Tracheal epithelial cell (primary cell): ENCODE measurements around the gene PDP2. TPM values are rescaled to one million over a fixed set of nuclear protein-coding genes. Genes with fewer than 3 reads are reported as not detected.

Experiments used
- total RNA-seq: library from RNA; depleted of rRNA; stranded (reverse); fragments of >200 nt; gene quantifications from 2 replicates; pipeline ENCODE4 v1.2.1, GENCODE V29; 2014

PDP2 gene, protein sequence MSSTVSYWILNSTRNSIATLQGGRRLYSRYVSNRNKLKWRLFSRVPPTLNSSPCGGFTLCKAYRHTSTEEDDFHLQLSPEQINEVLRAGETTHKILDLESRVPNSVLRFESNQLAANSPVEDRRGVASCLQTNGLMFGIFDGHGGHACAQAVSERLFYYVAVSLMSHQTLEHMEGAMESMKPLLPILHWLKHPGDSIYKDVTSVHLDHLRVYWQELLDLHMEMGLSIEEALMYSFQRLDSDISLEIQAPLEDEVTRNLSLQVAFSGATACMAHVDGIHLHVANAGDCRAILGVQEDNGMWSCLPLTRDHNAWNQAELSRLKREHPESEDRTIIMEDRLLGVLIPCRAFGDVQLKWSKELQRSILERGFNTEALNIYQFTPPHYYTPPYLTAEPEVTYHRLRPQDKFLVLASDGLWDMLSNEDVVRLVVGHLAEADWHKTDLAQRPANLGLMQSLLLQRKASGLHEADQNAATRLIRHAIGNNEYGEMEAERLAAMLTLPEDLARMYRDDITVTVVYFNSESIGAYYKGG
- 9.6 and 15.3 TPM in 2 replicates for total RNA-seq

DNA sequence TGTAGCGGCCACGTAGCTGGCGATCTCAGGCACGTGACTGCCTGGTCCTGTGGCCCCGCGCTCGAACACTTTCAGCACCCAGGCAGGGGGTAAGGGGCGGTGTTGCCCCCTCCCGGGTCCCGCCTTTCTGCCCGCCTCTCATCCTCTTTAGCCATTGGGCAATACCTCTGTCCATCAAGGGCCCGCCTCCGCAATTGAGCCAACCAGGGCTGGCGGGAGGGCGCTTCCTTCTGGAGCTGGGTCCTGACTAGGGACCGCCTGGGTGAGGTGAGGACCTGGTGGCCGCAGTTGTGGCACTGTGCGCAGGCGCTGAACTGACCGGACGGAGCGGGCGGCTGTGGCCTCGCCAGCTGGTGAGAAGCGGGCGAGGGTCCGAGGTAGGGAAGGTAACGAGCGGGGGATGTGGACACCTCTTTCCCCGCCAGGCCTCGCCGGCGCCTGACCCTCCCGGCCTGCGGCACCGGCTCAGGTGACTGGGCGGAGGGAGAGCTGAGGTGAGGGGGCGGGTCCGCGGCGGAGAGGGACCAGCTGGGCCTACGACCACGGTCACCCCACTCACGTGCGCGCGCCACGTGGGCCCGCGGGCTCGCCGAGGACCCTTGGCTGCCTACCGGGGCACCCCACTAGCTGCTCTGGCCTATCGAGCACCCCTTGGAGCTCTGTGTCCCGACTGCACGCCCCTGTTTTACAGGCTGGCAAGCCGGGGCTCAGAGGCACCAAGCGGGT is at the start of gene PDP2:
Gene PDP2 (plus strand): TSS at position 228 of the 726 bp plus-strand sequence. CDS start 3,770 bp downstream, outside the sequence.

DNA sequence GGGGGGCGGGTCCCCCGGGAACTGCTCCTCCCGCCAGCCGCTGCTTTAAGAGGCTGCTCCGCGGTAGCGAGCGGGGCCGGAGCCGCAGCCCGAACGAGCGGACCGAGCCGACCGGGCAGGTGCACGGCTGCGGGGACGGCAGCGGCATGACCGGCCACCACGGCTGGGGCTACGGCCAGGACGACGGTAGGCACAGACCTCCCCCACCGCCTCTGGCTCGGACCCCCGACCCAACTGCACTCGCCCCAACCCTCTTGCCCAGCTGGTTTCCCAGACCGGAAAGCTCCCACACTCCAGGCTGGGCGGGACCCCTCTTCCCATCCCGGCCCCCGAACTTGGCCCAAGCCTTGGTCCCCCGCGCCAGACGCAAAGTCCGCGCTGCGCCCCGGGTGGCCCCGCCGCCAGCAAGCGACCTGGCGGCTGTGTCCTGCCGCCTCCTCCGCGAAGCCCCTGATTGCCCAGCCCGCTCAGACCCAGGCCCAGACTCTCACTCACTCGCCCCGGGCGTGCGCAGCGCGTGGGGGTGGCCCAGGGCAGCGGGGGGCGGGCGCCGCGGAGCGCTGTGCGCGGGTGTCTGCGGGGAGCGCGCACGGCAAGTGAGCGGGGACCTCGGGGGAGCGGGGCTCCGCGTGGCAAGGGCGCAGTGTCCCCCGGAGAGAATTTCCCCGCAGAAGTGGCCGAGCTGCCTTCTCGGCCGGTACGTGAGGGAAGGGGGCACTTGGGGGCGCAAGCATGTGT is 35.8 kb upstream of the PDP2 start, which contains the start of gene CA7:
Gene CA7 (plus strand): TSS at position 73 of the 738 bp plus-strand sequence. CDS start 74 bp downstream, at position 147.

DNA sequence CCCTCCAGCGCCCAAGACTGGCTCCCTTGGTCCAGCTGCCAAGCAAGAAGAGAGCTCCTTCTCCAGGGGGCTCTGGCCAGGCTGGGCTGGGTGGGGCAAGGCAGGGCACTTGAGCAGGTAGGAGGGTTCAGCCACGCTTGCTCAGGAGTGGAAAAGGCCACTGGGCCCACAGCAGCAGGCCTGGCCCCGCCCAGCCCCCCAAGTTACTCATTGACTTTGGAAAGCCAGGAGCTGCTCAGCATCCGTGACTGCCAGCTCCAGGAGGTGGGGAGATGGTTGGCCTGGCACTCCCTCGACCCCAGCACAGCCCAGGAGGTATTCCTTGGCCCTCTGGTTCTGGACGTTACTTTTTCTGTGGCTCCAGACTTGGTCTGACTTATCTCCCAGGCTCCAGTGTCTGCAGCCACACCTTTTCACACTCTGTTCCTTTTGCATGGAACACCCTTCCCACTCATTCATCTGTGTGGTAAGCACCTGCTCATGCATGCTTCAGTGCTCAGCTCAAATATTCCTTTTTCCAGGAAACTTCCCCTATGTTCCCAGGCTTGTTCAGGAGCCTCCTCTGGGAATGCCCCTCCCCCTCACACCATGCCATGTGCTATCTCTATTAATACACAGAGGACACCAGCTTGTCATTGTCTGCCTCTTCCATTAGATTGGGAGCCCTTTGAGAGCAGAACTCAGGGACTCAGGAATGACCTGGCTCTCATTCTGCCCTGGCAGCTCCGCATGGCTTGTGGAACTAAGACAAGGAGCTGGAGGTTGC is 38.7 kb downstream of the PDP2 start, which contains the start of gene CDH16:
Gene CDH16 (minus strand): TSS at position 83 of the 766 bp plus-strand sequence. CDS start 820 bp downstream, outside the sequence.

DNA sequence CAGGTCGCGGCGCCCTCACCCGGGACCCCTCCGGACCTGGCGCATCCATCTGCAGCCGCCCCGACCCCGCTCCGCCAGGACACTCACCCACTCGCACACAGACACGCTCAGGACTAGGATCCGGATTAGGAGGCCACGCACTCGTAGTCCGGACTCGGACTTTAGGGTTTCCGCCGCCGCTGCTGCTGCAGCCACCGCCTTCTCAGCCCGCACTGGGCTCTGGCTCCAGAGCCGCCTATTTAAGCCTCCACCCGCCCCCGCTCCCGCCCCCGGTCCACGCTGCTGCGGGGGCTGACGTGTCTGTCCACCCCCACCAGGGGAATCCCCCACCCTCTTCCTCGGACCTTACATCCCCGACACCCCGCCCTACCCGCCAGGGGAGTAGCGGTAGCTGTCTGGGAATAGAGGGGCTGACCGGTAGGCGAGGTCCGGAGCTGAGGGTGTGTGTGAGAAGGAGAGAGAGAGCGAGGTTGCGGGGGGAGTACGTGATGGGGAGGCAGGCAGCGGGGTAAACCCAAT is 45.1 kb downstream of the PDP2 start, which contains the start of gene RRAD:
Gene RRAD (minus strand): TSS at position 214 of the 519 bp plus-strand sequence. CDS start 356 bp downstream, outside the sequence.

DNA sequence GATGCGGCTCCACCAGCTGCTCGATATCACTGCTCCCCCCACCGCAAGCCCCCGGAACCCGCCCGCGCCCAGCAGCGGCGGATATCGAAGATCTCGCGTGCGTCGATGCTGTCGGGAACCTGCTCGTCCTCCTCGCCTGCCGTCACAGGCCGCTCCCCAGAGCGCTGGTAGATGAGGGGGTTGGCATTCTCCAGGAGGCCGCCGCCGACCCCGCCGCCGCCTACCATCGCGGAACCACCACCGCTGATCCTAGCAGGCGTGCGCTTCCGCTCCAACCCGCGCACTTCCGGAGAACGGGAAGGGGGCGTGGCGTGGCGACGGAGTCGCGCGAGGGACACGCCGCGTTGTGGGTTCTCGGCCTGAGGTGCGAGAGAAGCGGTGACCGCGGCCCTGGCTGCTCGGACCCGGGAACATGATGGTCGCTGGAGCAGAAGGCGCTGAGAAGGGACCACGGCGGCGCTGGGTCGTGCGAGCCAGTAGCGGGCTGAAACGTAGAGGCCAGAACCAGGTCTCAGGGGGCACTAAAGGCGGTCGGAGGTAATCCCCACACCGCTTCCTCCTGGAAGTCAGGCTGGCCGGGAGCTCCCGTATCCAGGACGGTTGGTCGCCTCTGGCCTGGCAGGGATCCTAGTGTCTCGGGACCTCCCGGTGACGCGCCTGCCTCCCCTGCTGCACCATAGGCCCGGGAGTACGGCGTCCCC is 54.0 kb downstream of the PDP2 start, which contains the start of gene CIAO2B:
Gene CIAO2B (minus strand): TSS at position 265 of the 701 bp plus-strand sequence. CDS start 38 bp downstream, at position 227.

DNA sequence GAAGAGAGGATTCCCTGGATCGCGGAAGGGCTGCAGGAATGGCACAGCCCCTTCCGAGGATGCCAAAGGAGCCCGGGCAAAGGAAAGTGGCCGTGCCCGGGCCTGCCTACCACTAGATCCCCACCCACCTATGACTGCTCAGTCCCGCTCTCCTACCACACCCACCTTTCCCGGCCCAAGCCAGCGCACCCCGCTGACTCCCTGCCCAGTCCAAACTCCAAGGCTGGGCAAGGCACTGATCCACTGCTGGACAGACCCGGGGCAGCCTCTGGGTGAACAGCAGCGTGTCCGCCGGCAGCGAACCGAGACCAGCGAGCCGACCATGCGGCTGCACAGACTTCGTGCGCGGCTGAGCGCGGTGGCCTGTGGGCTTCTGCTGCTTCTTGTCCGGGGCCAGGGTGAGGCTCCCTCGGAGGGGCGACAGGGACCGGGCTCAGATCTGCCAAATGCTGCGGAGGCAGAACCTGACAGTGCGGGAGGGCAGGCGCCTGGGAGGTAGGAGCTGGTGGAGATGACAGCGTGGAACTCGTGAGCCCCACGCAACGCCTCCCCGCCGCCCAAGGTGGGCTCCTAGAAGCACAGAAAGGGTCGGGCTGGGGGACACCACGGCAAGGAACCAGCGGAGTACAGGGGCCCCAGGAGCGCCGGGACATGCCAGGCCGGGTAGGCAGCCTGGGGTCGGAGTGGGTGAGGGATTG is 55.1 kb downstream of the PDP2 start, which contains the start of gene CES2:
Gene CES2 (plus strand): TSS at position 203 of the 698 bp plus-strand sequence. CDS start 120 bp downstream, at position 323.

Other genes with a start within 250 kb of the PDP2 start
- 48.0 and 92.3 TPM in 2 replicates for gene CMTM4, start 183.8 kb upstream of the PDP2 start, total RNA-seq
- gene DYNC1LI2, start 128.9 kb upstream of the PDP2 start, total RNA-seq = 101 and 125 TPM in 2 replicates
- gene TERB1, start 78.9 kb upstream of the PDP2 start, total RNA-seq = 0.21 and 0.24 TPM in 2 replicates
- 78.6 and 87.2 TPM in 2 replicates for gene NAE1, start 49.5 kb upstream of the PDP2 start, total RNA-seq
- not detected in 2 replicates for gene CA7, start 36.1 kb upstream of the PDP2 start, total RNA-seq
- 2.1 and 4.3 TPM in 2 replicates for gene CDH16, start 38.4 kb downstream of the PDP2 start, total RNA-seq
- 62.4 and 118 TPM in 2 replicates for gene RRAD, start 45.0 kb downstream of the PDP2 start, total RNA-seq
- gene CIAO2B, start 53.9 kb downstream of the PDP2 start, total RNA-seq = 189 and 217 TPM in 2 replicates
- gene CES2, start 55.0 kb downstream of the PDP2 start, total RNA-seq = 40.0 and 189 TPM in 2 replicates
- gene CES3, start 80.8 kb downstream of the PDP2 start, total RNA-seq = 2.7 and 5.3 TPM in 2 replicates
- 1.3 and 2.2 TPM in 2 replicates for gene CES4A, start 108.1 kb downstream of the PDP2 start, total RNA-seq
- 95.7 and 123 TPM in 2 replicates for gene CBFB, start 148.6 kb downstream of the PDP2 start, total RNA-seq
- gene PHAF1, start 229.4 kb downstream of the PDP2 start, total RNA-seq = 12.1 and 12.5 TPM in 2 replicates